ENCODE measurements around the gene C1orf167.

DNA sequence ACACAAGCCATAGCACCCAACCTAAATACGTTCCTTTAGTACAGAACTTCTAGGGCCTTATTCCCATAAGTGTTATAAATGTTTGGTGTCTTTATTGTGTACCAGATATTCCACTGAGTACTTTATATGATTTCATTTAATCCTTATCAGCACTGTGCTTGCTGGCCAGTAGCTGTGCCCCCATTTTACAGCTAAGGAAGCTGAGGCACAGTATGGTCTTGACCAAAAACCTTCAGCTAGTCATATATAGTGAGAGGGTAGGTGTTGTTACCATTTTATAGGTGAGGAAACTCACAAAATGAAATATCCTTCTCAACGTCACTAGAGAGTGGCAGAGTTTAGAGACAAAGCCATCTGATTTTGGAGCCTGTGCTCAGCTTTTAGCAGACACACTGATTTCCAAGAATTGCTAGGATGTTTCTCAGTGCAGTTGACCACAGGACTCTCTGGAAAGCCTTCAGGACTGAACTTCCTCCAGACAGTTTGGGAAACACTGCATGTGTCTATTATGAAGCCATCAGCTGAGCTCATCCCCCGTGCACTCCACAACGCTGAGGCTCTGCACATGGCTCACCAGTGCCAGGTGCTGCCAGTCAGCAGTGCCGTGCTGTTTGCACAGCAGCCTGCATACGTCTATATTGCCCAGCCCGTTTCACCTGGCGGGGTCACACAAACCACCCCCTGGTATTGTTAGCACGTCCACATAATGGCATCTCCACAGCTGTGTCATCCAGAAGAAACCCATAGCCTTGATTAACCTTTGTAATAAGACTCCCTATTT, 70.1 kb downstream of the C1orf167 start:
- no peak for TF ChIP-seq GATA3 (IDR thresholded peaks at IDR 0.05; ENCODE audit: low read depth, low read length)
- no peak for TF ChIP-seq GATA2 (IDR thresholded peaks at IDR 0.05; ENCODE audit: low read depth, low read length)

All from SH-SY5Y (cell line).